HFF-Myc (cell line): ENCODE measurements around the gene LIME1.

Experiments
- DNase-seq: peaks from one replicate; pipeline ENCODE4 v3.0.0-alpha.2; 2011; ENCODE audit warnings: low read depth; ENCODE audit errors: extremely low read depth
- H3K4me3 ChIP-seq: replicated peaks from 2 replicates; pipeline ENCODE4 v1.5.1; 2011; ENCODE audit warnings: low read depth, mild to moderate bottlenecking, control low read depth, low read length
- CTCF ChIP-seq: IDR thresholded peaks from 2 replicates; pipeline ENCODE4 v1.5.1; 2012; ENCODE audit warnings: mild to moderate bottlenecking, low read depth, low read length, control low read depth; ENCODE audit errors: missing control alignments

The LIME1 gene, protein sequence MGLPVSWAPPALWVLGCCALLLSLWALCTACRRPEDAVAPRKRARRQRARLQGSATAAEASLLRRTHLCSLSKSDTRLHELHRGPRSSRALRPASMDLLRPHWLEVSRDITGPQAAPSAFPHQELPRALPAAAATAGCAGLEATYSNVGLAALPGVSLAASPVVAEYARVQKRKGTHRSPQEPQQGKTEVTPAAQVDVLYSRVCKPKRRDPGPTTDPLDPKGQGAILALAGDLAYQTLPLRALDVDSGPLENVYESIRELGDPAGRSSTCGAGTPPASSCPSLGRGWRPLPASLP

GRCh38 chr20:63735859-63736718 is at the start of gene LIME1:
Gene LIME1 (plus strand): TSS chr20:63736664. CDS start chr20:63737550, 886 bp downstream.
- DNase-seq, result no peak
- no peak within 1 kb of the TSS for H3K4me3 ChIP-seq
- TF ChIP-seq CTCF, result no peak

DNA sequence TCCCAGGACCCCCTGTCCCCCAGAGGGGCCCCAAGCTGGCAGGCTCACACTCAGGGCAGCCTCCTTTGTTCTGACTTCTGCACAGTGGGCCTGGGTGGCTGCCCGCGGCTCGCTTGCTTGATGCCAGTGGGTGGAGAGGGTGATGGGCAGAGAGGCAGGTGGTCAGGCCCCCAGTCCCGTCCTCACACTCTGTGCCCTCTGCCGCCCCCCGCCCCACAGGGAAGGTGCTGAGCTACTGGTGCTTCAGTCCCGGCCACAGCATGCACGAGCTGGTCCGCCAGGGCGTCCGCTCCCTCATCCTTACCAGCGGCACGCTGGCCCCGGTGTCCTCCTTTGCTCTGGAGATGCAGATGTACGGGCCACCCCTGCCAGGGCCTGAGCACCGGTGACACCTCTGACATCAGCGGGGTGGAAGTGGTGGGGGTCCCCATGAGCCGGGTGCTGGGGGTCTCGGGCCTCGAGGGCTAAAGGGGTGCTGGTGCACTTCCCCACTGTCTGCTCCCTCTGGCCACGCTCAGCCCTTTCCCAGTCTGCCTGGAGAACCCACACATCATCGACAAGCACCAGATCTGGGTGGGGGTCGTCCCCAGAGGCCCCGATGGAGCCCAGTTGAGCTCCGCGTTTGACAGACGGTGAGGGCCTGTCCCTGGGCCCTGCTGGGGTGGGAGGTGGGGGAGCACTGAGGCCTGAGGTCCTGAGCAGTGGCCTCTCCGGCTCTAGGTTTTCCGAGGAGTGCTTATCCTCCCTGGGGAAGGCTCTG is 48.9 kb upstream of the LIME1 start:
- no peak for TF ChIP-seq CTCF
- DNase-seq, result no peak
- no peak overlapping the region for H3K4me3 ChIP-seq

DNA sequence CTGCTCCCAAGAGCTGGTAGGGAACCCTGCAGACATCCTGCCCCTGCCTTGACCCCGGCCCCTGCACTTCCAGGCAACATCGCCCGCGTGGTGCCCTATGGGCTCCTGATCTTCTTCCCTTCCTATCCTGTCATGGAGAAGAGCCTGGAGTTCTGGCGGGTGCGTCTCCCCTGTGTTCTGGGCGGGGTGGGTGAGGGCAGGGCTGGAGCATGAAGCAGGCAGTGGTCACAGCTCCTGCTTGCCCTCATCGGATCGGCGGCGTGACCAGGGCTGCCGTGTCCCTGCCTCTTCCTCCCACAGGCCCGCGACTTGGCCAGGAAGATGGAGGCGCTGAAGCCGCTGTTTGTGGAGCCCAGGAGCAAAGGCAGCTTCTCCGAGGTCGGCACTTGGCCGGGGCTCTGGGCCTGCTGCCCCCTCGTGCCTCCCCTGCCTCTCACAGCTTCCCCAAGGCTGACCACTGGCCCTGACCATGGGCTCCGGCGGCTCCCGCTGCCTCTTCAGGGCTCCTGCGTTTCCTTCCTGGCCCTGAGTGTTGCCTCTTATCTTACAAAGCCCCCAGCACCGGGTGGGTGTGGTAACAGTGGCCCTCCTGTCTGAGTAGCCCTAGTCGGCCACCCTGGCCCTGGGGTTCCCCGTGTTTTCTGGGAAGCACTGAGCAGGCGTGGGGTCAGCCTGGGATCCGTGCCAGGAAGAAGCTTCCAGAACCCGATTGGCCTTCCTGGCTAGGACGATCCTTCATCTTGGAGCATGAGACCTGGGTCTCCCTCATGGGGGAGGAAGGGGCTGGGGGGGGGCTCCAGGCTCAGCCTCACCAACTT is 48.0 kb upstream of the LIME1 start:
- DNase-seq, result no peak
- H3K4me3 ChIP-seq, result no peak overlapping the region
- no peak for TF ChIP-seq CTCF

- H3K4me3 ChIP-seq, result no peak overlapping the region
- no peak for DNase-seq
- TF ChIP-seq CTCF, result no peak
Observed at GRCh38 chr20:63689046-63690002, 47.1 kb upstream of the LIME1 start.

GRCh38 chr20:63690003-63690897 is 46.2 kb upstream of the LIME1 start:
- TF ChIP-seq CTCF, result no peak
- no peak for DNase-seq
- no peak overlapping the region for H3K4me3 ChIP-seq
